HepG2 (cell line): ENCODE data around the gene UBR1. TPM values are rescaled to one million over a fixed set of nuclear protein-coding genes. Genes with fewer than 3 reads are reported as not detected.

Source experiments
- HOXA3 ChIP-seq: sonication (generic); formaldehyde crosslinking; IDR thresholded peaks from 2 replicates; pipeline ENCODE4 v1.5.0; 2020; ENCODE audit warnings: missing genetic modification reagents
- MAFF ChIP-seq: IDR thresholded peaks from 2 replicates; pipeline ENCODE4 v1.6.1; 2011; ENCODE audit warnings: low read depth, low read length, improper control_type of control experiment
- PRMT3 ChIP-seq: sonication (generic); formaldehyde crosslinking; IDR thresholded peaks from 2 replicates; pipeline ENCODE4 v1.8.1; 2022; ENCODE audit warnings: low read depth, mild to moderate bottlenecking, moderate library complexity, missing genetic modification reagents, borderline replicate concordance
- RNF2 ChIP-seq: fragments of 450-650 bp; conservative IDR thresholded peaks from 2 replicates; pipeline ENCODE4 v1.6.1; 2016; ENCODE audit warnings: low read depth
- SRSF1 ChIP-seq: fragments of 200-400 bp; formaldehyde crosslinking; optimal IDR thresholded peaks from 2 replicates; pipeline ENCODE3; 2017; ENCODE audit warnings: mild to moderate bottlenecking, low read depth, low read length, moderate library complexity
- TEAD3 ChIP-seq: optimal IDR thresholded peaks from 2 replicates; pipeline ENCODE3; 2016; ENCODE audit warnings: borderline replicate concordance
- ZNF121 ChIP-seq: sonication (generic); formaldehyde crosslinking; IDR thresholded peaks from 2 replicates; pipeline ENCODE4 v1.5.0; 2020; ENCODE audit warnings: mild to moderate bottlenecking, missing genetic modification reagents
- ZNF839 ChIP-seq: sonication (generic); formaldehyde crosslinking; IDR thresholded peaks from 2 replicates; pipeline ENCODE4 v1.4.0; 2020; ENCODE audit warnings: missing genetic modification reagents, mild to moderate bottlenecking, borderline replicate concordance
- polyA plus RNA-seq, 8 experiments: library from polyadenylated mRNA; depleted of rRNA in 3 of 8; stranded (reverse) in 7 of 8; unstranded in 1 of 8; fragments of >200 nt; fragmentation: Illumina TruSeq in 4 of 8; extraction: Trizol in 4 of 8; gene quantifications; 2 replicates each; pipeline versions ENCODE4 v1.2.1 to v1.2.3, GENCODE V29; 2011 to 2016; ENCODE audit warnings: low read depth in 4 of 8, missing spikeins in 1 of 8, mixed read lengths in 1 of 8; ENCODE audit not compliant: insufficient read depth in 1 of 8
- total RNA-seq, 5 experiments: library from RNA; depleted of rRNA; stranded (reverse); fragments of >200 nt; fragmentation: Illumina TruSeq; extraction: Trizol; gene quantifications; 2 replicates each; pipeline ENCODE4 v1.2.3, GENCODE V29; 2016; ENCODE audit warnings: low read depth in 1 of 5
- TF ChIP-seq, protein P1 (sequence below): sonication (generic); formaldehyde crosslinking; IDR thresholded peaks from 2 replicates; pipeline ENCODE4 v1.5.1; 2020; ENCODE audit warnings: mild to moderate bottlenecking, missing genetic modification reagents, borderline replicate concordance
- TF ChIP-seq, protein P2 (sequence below): sonication (generic); formaldehyde crosslinking; IDR thresholded peaks from 2 replicates; pipeline ENCODE4 v1.5.0; 2020; ENCODE audit warnings: mild to moderate bottlenecking, missing genetic modification reagents
- TF ChIP-seq, protein P3 (sequence below): sonication (generic); formaldehyde crosslinking; IDR thresholded peaks from 2 replicates; pipeline ENCODE4 v1.4.0; 2020; ENCODE audit warnings: missing genetic modification reagents, borderline replicate concordance
- TF ChIP-seq, protein P4 (sequence below): fragments of 450-650 bp; IDR thresholded peaks from 2 replicates; pipeline ENCODE4 v1.6.1; 2016
- TF ChIP-seq, protein P5 (sequence below): sonication (generic); formaldehyde crosslinking; conservative IDR thresholded peaks from 2 replicates; pipeline ENCODE4 v1.5.0; 2020; ENCODE audit warnings: missing genetic modification reagents
- TF ChIP-seq, protein P6 (sequence below): sonication (generic); formaldehyde crosslinking; IDR thresholded peaks from 2 replicates; pipeline ENCODE4 v1.4.0; 2020; ENCODE audit warnings: missing genetic modification reagents

UBR1 gene
- total and polyA plus RNA-seq, 2 of the 13 experiments (the other 11 are each of a cell fraction or from before 2014, with no cell fraction given), result 6.4 to 18.0 TPM

DNA sequence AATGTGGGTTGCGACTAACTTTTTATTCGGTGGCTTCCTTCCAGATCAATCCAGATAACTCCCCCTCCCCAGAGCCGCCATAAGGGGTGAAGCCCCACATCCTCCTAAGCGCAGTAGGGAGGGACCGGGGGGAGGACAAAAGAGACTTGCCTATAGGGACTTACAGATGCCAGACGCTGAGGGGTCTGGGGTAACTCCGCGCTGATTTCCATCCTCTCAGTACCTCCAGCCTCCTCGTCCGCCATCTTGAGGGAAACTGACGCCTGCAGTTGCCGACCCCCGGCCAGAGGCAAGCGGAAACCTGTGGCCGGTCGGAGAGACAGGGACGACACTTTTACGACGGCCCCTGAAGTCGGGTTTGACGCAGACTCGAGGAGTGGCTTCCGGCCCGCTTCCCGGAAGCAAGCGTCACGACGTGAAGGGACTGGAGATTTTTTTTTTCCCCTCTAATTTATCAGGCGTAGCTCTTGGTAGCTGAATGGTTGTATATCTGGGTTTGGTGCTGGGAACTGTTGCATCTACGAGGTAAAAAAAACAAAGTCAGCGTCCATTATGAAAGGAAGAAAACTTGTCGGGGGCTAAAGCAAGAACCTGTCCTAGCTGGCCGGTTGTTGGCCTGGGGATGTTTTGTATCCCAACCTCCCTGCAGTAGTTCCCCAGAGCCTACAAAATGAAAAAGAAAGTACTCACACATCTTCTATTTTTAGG, at the start of gene UBR1 (continued):
- TF ChIP-seq, protein P1, sequence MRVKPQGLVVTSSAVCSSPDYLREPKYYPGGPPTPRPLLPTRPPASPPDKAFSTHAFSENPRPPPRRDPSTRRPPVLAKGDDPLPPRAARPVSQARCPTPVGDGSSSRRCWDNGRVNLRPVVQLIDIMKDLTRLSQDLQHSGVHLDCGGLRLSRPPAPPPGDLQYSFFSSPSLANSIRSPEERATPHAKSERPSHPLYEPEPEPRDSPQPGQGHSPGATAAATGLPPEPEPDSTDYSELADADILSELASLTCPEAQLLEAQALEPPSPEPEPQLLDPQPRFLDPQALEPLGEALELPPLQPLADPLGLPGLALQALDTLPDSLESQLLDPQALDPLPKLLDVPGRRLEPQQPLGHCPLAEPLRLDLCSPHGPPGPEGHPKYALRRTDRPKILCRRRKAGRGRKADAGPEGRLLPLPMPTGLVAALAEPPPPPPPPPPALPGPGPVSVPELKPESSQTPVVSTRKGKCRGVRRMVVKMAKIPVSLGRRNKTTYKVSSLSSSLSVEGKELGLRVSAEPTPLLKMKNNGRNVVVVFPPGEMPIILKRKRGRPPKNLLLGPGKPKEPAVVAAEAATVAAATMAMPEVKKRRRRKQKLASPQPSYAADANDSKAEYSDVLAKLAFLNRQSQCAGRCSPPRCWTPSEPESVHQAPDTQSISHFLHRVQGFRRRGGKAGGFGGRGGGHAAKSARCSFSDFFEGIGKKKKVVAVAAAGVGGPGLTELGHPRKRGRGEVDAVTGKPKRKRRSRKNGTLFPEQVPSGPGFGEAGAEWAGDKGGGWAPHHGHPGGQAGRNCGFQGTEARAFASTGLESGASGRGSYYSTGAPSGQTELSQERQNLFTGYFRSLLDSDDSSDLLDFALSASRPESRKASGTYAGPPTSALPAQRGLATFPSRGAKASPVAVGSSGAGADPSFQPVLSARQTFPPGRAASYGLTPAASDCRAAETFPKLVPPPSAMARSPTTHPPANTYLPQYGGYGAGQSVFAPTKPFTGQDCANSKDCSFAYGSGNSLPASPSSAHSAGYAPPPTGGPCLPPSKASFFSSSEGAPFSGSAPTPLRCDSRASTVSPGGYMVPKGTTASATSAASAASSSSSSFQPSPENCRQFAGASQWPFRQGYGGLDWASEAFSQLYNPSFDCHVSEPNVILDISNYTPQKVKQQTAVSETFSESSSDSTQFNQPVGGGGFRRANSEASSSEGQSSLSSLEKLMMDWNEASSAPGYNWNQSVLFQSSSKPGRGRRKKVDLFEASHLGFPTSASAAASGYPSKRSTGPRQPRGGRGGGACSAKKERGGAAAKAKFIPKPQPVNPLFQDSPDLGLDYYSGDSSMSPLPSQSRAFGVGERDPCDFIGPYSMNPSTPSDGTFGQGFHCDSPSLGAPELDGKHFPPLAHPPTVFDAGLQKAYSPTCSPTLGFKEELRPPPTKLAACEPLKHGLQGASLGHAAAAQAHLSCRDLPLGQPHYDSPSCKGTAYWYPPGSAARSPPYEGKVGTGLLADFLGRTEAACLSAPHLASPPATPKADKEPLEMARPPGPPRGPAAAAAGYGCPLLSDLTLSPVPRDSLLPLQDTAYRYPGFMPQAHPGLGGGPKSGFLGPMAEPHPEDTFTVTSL (CRISPR knock-in tag), result peak; percentile 52; the same call in 1 of the 2 replicates
- no peak for TF ChIP-seq ZNF121 (CRISPR knock-in tag)
- TF ChIP-seq, protein P2, sequence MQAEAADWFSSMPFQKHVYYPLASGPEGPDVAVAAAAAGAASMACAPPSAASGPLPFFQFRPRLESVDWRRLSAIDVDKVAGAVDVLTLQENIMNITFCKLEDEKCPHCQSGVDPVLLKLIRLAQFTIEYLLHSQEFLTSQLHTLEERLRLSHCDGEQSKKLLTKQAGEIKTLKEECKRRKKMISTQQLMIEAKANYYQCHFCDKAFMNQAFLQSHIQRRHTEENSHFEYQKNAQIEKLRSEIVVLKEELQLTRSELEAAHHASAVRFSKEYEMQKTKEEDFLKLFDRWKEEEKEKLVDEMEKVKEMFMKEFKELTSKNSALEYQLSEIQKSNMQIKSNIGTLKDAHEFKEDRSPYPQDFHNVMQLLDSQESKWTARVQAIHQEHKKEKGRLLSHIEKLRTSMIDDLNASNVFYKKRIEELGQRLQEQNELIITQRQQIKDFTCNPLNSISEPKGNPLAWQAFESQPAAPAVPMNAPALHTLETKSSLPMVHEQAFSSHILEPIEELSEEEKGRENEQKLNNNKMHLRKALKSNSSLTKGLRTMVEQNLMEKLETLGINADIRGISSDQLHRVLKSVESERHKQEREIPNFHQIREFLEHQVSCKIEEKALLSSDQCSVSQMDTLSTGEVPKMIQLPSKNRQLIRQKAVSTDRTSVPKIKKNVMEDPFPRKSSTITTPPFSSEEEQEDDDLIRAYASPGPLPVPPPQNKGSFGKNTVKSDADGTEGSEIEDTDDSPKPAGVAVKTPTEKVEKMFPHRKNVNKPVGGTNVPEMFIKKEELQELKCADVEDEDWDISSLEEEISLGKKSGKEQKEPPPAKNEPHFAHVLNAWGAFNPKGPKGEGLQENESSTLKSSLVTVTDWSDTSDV (CRISPR knock-in tag), result no peak
- no peak for TF ChIP-seq MAFF
- no peak for TF ChIP-seq SRSF1
- no peak for TF ChIP-seq PRMT3 (CRISPR knock-in tag)
- peak; percentile 90 for TF ChIP-seq HOXA3 (CRISPR knock-in tag)
- TF ChIP-seq, protein P3, sequence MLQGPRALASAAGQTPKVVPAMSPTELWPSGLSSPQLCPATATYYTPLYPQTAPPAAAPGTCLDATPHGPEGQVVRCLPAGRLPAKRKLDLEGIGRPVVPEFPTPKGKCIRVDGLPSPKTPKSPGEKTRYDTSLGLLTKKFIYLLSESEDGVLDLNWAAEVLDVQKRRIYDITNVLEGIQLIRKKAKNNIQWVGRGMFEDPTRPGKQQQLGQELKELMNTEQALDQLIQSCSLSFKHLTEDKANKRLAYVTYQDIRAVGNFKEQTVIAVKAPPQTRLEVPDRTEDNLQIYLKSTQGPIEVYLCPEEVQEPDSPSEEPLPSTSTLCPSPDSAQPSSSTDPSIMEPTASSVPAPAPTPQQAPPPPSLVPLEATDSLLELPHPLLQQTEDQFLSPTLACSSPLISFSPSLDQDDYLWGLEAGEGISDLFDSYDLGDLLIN (CRISPR knock-in tag), result no peak
- TF ChIP-seq, protein P4, sequence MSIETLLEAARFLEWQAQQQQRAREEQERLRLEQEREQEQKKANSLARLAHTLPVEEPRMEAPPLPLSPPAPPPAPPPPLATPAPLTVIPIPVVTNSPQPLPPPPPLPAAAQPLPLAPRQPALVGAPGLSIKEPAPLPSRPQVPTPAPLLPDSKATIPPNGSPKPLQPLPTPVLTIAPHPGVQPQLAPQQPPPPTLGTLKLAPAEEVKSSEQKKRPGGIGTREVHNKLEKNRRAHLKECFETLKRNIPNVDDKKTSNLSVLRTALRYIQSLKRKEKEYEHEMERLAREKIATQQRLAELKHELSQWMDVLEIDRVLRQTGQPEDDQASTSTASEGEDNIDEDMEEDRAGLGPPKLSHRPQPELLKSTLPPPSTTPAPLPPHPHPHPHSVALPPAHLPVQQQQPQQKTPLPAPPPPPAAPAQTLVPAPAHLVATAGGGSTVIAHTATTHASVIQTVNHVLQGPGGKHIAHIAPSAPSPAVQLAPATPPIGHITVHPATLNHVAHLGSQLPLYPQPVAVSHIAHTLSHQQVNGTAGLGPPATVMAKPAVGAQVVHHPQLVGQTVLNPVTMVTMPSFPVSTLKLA, result no peak
- TF ChIP-seq ZNF839 (CRISPR knock-in tag), result no peak
- TF ChIP-seq, protein P5, sequence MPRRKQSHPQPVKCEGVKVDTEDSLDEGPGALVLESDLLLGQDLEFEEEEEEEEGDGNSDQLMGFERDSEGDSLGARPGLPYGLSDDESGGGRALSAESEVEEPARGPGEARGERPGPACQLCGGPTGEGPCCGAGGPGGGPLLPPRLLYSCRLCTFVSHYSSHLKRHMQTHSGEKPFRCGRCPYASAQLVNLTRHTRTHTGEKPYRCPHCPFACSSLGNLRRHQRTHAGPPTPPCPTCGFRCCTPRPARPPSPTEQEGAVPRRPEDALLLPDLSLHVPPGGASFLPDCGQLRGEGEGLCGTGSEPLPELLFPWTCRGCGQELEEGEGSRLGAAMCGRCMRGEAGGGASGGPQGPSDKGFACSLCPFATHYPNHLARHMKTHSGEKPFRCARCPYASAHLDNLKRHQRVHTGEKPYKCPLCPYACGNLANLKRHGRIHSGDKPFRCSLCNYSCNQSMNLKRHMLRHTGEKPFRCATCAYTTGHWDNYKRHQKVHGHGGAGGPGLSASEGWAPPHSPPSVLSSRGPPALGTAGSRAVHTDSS (CRISPR knock-in tag), result no peak
- TF ChIP-seq, protein P6, sequence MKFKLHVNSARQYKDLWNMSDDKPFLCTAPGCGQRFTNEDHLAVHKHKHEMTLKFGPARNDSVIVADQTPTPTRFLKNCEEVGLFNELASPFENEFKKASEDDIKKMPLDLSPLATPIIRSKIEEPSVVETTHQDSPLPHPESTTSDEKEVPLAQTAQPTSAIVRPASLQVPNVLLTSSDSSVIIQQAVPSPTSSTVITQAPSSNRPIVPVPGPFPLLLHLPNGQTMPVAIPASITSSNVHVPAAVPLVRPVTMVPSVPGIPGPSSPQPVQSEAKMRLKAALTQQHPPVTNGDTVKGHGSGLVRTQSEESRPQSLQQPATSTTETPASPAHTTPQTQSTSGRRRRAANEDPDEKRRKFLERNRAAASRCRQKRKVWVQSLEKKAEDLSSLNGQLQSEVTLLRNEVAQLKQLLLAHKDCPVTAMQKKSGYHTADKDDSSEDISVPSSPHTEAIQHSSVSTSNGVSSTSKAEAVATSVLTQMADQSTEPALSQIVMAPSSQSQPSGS, result peak; percentile 43; the same call in 1 of the 2 replicates
- peak; percentile 48 for TF ChIP-seq TEAD3
- TF ChIP-seq RNF2, result no peak
